ENCODE data around the gene XPOT. TPM values are rescaled to one million over a fixed set of nuclear protein-coding genes. Genes with fewer than 3 reads are reported as not detected.

XPOT gene
- total RNA-seq, 1 donor from 2014 or later: 109 TPM

- Mint-ChIP-seq H3K9me3 (no peaks in the 10 kb centered on the region), H3K4me1 (peaks cover under 1% of the 10 kb centered on the region), H3K27me3 (ENCODE audit: insufficient read depth, low read depth) (no peaks in the 10 kb centered on the region), H3K27ac (no peak overlapping the region), H3K4me3 (no peak overlapping the region), H3K36me3 (no peaks in the 10 kb centered on the region)
- no peaks in the 10 kb centered on the region for H3K79me2 ChIP-seq (ENCODE audit: low read depth)
- no peaks in the 10 kb centered on the region for H4K20me1 ChIP-seq (ENCODE audit: low read depth)
- no peak overlapping the region for H3K9ac ChIP-seq
- TF ChIP-seq EZH2 (IDR thresholded peaks at IDR 0.05): no peak
- peak; percentile 55 for TF ChIP-seq CTCF (IDR thresholded peaks at IDR 0.05)
- H2AFZ ChIP-seq (replicated peaks): peak overlapping the region; percentile 72
- H3K4me2 ChIP-seq: no peak overlapping the region
- H3K27me3 ChIP-seq: peaks cover 18% of the 10 kb centered on the region
- no peak overlapping the region for H3K27ac ChIP-seq
- no peaks in the 10 kb centered on the region for H3K9me3 ChIP-seq (ENCODE audit: low read depth)
- H3K36me3 ChIP-seq: no peaks in the 10 kb centered on the region
- no peak overlapping the region for H3K4me3 ChIP-seq
- peak; percentile 49 for DNase-seq (ENCODE audit: low spot score)
- H3F3A ChIP-seq (ENCODE audit: low read depth): no peaks in the 10 kb centered on the region
- no peaks in the 10 kb centered on the region for H3K4me1 ChIP-seq
Measured at GRCh38 chr12:64392221-64392620, 12.0 kb upstream of the XPOT start.

- no peaks in the 10 kb centered on the region for H3K9me3 ChIP-seq (ENCODE audit: low read depth)
- peaks cover 12% of the 10 kb centered on the region for H3F3A ChIP-seq (ENCODE audit: low read depth)
- H4K20me1 ChIP-seq (ENCODE audit: low read depth): no peaks in the 10 kb centered on the region
- H3K4me3 Mint-ChIP-seq: no peak overlapping the region
- peaks cover 10% of the 10 kb centered on the region for H3K4me1 Mint-ChIP-seq
- H3K27ac Mint-ChIP-seq: no peak overlapping the region
- TF ChIP-seq EZH2 (IDR thresholded peaks at IDR 0.05) (no peak), CTCF (IDR thresholded peaks at IDR 0.05) (no peak), EZH2phosphoT487 (IDR thresholded peaks at IDR 0.05) (no peak)
- H3K4me1 ChIP-seq: peaks cover 10% of the 10 kb centered on the region
- no peaks in the 10 kb centered on the region for H3K36me3 Mint-ChIP-seq
- no peaks in the 10 kb centered on the region for H3K9me3 Mint-ChIP-seq
- H3K9ac ChIP-seq: no peak overlapping the region
- H3K4me2 ChIP-seq: no peak overlapping the region
- H3K79me2 ChIP-seq (ENCODE audit: low read depth): no peaks in the 10 kb centered on the region
- DNase-seq (ENCODE audit: low spot score): no peak
- no peak overlapping the region for H3K27ac ChIP-seq
- no peak overlapping the region for H2AFZ ChIP-seq (replicated peaks)
- peaks cover 7% of the 10 kb centered on the region for H3K27me3 ChIP-seq
- H3K36me3 ChIP-seq: no peaks in the 10 kb centered on the region
- H3K27me3 Mint-ChIP-seq (ENCODE audit: insufficient read depth, low read depth): no peaks in the 10 kb centered on the region
- H3K4me3 ChIP-seq: no peak overlapping the region
Measured at GRCh38 chr12:64395739-64396138, 8.5 kb upstream of the XPOT start.

- H3K27ac ChIP-seq: no peak overlapping the region
- no peaks in the 10 kb centered on the region for H3K27me3 ChIP-seq
- Mint-ChIP-seq H3K27ac (peak overlapping the region; percentile 31), H3K4me1 (peaks cover 10% of the 10 kb centered on the region), H3K4me3 (peak overlapping the region; percentile 64), H3K9me3 (no peaks in the 10 kb centered on the region), H3K27me3 (ENCODE audit: insufficient read depth, low read depth) (peaks cover 2% of the 10 kb centered on the region), H3K36me3 (no peaks in the 10 kb centered on the region)
- peak overlapping the region; percentile 75 for H2AFZ ChIP-seq (replicated peaks)
- H4K20me1 ChIP-seq (ENCODE audit: low read depth): no peaks in the 10 kb centered on the region
- TF ChIP-seq EZH2 (IDR thresholded peaks at IDR 0.05) (no peak), EZH2phosphoT487 (IDR thresholded peaks at IDR 0.05) (no peak), CTCF (IDR thresholded peaks at IDR 0.05) (no peak)
- H3K79me2 ChIP-seq (ENCODE audit: low read depth): peaks cover 4% of the 10 kb centered on the region
- no peak overlapping the region for H3K9ac ChIP-seq
- peaks cover 10% of the 10 kb centered on the region for H3K4me1 ChIP-seq
- H3K9me3 ChIP-seq (ENCODE audit: low read depth): no peaks in the 10 kb centered on the region
- H3F3A ChIP-seq (ENCODE audit: low read depth): peaks cover 47% of the 10 kb centered on the region
- no peak overlapping the region for H3K4me3 ChIP-seq
- H3K36me3 ChIP-seq: no peaks in the 10 kb centered on the region
- DNase-seq (ENCODE audit: low spot score): peak; percentile 26
- H3K4me2 ChIP-seq: peak overlapping the region; percentile 45
Measured at GRCh38 chr12:64400041-64400440, 4.2 kb upstream of the XPOT start.

All from neural progenitor cell (in vitro differentiated cells).